Measurements from ENCODE around the gene HHIP. TPM values are rescaled to one million over a fixed set of nuclear protein-coding genes. Genes with fewer than 3 reads are reported as not detected.

Gene HHIP
- polyA plus RNA-seq, 1 experiment = 0.88 TPM

- H3K27me3 ChIP-seq (ENCODE audit: control insufficient read depth, insufficient read depth, low read length) = no peaks in the 10 kb centered on the region
- no peak overlapping the region for H3K4me3 ChIP-seq (ENCODE audit: low read depth, low read length)
- ChIA-PET CTCF (no interaction called here), POLR2A (no interaction called here)
- no peak for DNase-seq (ENCODE audit: low read depth)
- TF ChIP-seq, protein P1, sequence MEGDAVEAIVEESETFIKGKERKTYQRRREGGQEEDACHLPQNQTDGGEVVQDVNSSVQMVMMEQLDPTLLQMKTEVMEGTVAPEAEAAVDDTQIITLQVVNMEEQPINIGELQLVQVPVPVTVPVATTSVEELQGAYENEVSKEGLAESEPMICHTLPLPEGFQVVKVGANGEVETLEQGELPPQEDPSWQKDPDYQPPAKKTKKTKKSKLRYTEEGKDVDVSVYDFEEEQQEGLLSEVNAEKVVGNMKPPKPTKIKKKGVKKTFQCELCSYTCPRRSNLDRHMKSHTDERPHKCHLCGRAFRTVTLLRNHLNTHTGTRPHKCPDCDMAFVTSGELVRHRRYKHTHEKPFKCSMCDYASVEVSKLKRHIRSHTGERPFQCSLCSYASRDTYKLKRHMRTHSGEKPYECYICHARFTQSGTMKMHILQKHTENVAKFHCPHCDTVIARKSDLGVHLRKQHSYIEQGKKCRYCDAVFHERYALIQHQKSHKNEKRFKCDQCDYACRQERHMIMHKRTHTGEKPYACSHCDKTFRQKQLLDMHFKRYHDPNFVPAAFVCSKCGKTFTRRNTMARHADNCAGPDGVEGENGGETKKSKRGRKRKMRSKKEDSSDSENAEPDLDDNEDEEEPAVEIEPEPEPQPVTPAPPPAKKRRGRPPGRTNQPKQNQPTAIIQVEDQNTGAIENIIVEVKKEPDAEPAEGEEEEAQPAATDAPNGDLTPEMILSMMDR (IDR thresholded peaks at IDR 0.05; ENCODE audit: insufficient read depth, low read depth, low read length) = no peak
- no peaks in the 10 kb centered on the region for H3K36me3 ChIP-seq (ENCODE audit: control insufficient read depth, insufficient read depth, low read length)
Observed at GRCh38 chr4:144703494-144703893, 57.5 kb downstream of the HHIP start.

DNA sequence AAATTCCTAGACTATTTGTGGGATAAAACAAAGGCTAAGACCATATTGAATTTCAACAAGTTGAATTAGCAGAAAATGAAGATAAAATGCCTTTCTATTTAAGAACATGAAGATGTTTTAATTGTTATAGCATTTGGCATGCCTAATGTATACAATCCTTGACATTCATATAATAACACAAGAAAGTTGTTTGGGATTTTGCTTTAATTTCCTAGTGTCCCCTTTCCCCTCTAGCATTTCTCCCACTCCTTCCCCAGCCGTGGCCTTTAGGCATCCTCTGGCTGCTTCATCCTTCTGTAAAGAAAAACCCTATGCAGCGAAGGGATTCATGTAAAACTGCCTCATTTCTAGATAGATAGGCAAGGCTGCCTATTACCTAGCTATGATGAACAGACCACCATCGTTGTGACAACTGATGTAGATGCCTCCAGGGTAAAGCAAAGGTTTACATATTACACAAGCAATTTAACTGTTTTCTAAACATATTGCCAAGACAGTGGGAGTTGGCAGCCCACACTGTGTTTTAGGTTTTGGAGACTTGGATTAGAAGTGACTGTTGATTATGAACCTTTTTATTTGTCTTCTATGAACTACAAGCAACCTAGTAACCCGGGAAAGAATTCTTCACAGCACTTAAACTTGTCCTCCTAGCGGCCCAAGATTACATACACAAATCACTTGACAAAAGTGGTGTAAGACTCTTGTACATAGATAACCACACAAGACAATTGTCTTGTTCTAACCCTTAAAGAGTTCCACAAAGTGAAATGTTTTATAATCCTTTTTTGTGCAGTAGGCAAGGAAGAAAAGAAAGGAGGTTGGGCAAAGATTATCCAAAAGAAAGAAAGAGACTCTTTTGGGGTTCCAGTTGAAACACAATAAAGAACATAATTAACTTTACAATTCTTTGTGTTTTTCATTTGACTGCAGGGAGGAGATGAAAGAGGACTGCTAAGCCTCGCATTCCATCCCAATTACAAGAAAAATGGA lies 59.9 kb downstream of the HHIP start:
- TF ChIP-seq, protein P1 (IDR thresholded peaks at IDR 0.05; ENCODE audit: insufficient read depth, low read depth, low read length) = no peak
- POLR2A ChIA-PET = no interaction called here
- Histone ChIP-seq H3K4me3 (ENCODE audit: low read depth, low read length) (no peak overlapping the region), H3K27me3 (ENCODE audit: control insufficient read depth, insufficient read depth, low read length) (no peaks in the 10 kb centered on the region), H3K36me3 (ENCODE audit: control insufficient read depth, insufficient read depth, low read length) (no peaks in the 10 kb centered on the region)
- DNase-seq (ENCODE audit: low read depth) = no peak
- CTCF ChIA-PET = interaction anchor here (1.2 kb wide), 1 partner anchor 38 kb away, joined by 3 read pairs; no protein-coding TSS in a partner anchor

DNA sequence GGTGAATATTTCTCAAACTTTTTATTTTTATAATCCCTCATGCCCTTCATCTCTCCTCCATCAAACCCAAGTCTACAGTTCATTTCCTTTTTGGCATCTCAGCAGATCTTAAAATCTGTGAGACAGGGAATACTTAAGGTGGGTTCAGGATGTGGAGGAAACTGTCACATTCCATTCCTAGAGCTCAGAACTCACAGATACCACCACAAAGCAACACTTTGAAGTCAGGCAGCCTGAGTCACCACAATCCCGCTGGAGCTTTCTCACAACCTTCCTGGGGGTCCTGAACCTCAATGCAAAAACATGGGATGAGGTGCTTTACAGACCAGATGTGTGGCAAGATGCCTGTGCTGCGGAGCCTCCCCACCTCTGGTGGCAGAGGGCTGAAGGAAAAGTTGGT lies 63.2 kb downstream of the HHIP start:
- TF ChIP-seq, protein P1 (IDR thresholded peaks at IDR 0.05; ENCODE audit: insufficient read depth, low read depth, low read length) = no peak
- Histone ChIP-seq H3K27me3 (ENCODE audit: control insufficient read depth, insufficient read depth, low read length) (no peaks in the 10 kb centered on the region), H3K4me3 (ENCODE audit: low read depth, low read length) (no peak overlapping the region), H3K36me3 (ENCODE audit: control insufficient read depth, insufficient read depth, low read length) (no peaks in the 10 kb centered on the region)
- no peak for DNase-seq (ENCODE audit: low read depth)
- POLR2A ChIA-PET = no interaction called here
- CTCF ChIA-PET = no interaction called here

- H3K4me3 ChIP-seq (ENCODE audit: low read depth, low read length) = no peak overlapping the region
- DNase-seq (ENCODE audit: low read depth) = no peak
- H3K36me3 ChIP-seq (ENCODE audit: control insufficient read depth, insufficient read depth, low read length) = no peaks in the 10 kb centered on the region
- H3K27me3 ChIP-seq (ENCODE audit: control insufficient read depth, insufficient read depth, low read length) = no peaks in the 10 kb centered on the region
- CTCF ChIA-PET = no interaction called here
- POLR2A ChIA-PET = no interaction called here
- TF ChIP-seq, protein P1 (IDR thresholded peaks at IDR 0.05; ENCODE audit: insufficient read depth, low read depth, low read length) = no peak
Observed at GRCh38 chr4:144709793-144710525, 64.0 kb downstream of the HHIP start.

DNA sequence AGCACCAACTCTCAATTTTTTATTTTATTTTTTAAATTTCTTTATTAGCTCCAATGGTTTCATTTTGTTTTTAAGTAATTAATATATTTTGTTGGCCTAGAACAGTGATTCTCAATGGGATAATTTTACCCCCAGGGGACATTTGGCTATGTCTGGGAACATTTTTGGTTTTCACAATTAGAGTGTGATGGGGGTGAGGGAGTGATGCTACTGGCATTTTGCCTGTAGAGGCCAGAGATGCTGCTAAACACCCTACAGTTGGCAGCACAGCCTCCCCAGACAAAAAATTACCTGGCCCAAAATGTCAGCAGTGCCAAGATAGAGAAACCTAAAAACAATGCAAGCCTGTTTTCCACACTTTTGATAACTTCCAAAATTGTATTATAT lies 64.6 kb downstream of the HHIP start:
- no peak for DNase-seq (ENCODE audit: low read depth)
- ChIA-PET CTCF (no interaction called here), POLR2A (no interaction called here)
- Histone ChIP-seq H3K27me3 (ENCODE audit: control insufficient read depth, insufficient read depth, low read length) (no peaks in the 10 kb centered on the region), H3K36me3 (ENCODE audit: control insufficient read depth, insufficient read depth, low read length) (no peaks in the 10 kb centered on the region), H3K4me3 (ENCODE audit: low read depth, low read length) (no peak overlapping the region)
- TF ChIP-seq, protein P1 (IDR thresholded peaks at IDR 0.05; ENCODE audit: insufficient read depth, low read depth, low read length) = no peak

Data from BJ (cell line).